Measurements from ENCODE around the gene MCOLN2.

The MCOLN2 gene

GRCh38 chr1:84975035-84975434 lies 21.9 kb downstream of the MCOLN2 start:
- no peak overlapping the region for H3K4me3 ChIP-seq (ENCODE audit: low read depth, low read length)
- no peak for TF ChIP-seq CTCF (IDR thresholded peaks at IDR 0.05; ENCODE audit: low read depth, low read length)

- H3K4me3 ChIP-seq (ENCODE audit: low read depth, low read length) = no peak overlapping the region
- TF ChIP-seq CTCF (IDR thresholded peaks at IDR 0.05; ENCODE audit: low read depth, low read length) = no peak
Observed at GRCh38 chr1:84973498-84974334, 23.2 kb downstream of the MCOLN2 start.

- no peak overlapping the region for H3K4me3 ChIP-seq (ENCODE audit: low read depth, low read length)
- TF ChIP-seq CTCF (IDR thresholded peaks at IDR 0.05; ENCODE audit: low read depth, low read length) = no peak
Observed at GRCh38 chr1:84972377-84972987, 24.4 kb downstream of the MCOLN2 start.

- no peak for TF ChIP-seq CTCF (IDR thresholded peaks at IDR 0.05; ENCODE audit: low read depth, low read length)
- H3K4me3 ChIP-seq (ENCODE audit: low read depth, low read length) = no peak overlapping the region
Observed at GRCh38 chr1:84971957-84972356, 25.0 kb downstream of the MCOLN2 start.

- no peak overlapping the region for H3K4me3 ChIP-seq (ENCODE audit: low read depth, low read length)
- no peak for TF ChIP-seq CTCF (IDR thresholded peaks at IDR 0.05; ENCODE audit: low read depth, low read length)
Observed at GRCh38 chr1:84969489-84970250, 27.2 kb downstream of the MCOLN2 start.

- TF ChIP-seq CTCF (IDR thresholded peaks at IDR 0.05; ENCODE audit: low read depth, low read length) = no peak
- no peak overlapping the region for H3K4me3 ChIP-seq (ENCODE audit: low read depth, low read length)
Observed at GRCh38 chr1:84968865-84969264, 28.0 kb downstream of the MCOLN2 start.

Data from WI38 (cell line).